SH-SY5Y (cell line): Measurements from ENCODE around the gene MAPT.

Experiments used
- GATA2 ChIP-seq: IDR thresholded peaks from 2 replicates; pipeline ENCODE4 v1.6.1; 2011; ENCODE audit warnings: mild to moderate bottlenecking, low read depth, low read length
- GATA3 ChIP-seq: IDR thresholded peaks from 2 replicates; pipeline ENCODE4 v1.6.1; 2011; ENCODE audit warnings: low read depth, mild to moderate bottlenecking, low read length, moderate library complexity

DNA sequence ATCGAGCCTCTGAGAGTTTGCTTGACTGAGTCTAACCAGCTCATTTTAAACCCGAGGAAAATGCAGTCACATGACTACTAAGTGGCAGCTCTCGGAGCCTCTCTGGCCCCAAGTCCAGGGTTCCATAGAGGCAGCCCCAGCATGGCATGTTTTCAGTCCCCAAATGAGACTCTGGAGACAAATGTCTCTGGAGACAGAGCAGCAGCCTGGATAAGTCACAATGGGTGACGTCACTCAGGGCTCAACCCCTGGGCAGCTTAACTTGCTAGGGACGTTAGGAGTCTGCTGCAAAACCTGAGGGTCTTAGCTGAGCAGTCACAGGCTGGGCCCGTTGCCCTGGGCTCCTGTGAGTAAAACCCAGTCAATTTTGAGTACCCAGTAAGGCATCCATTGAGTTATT is 97.8 kb downstream of the MAPT start:
- TF ChIP-seq GATA2 (no peak), GATA3 (no peak)
